Keratinocyte (primary cell): ENCODE data around the gene NFYA. TPM values are rescaled to one million over a fixed set of nuclear protein-coding genes. Genes with fewer than 3 reads are reported as not detected.
"Not testable (repeated sequence)": the region's sequence is repeated elsewhere in the genome, so short reads cannot be mapped to it uniquely, and the experiment has no call there.

Source experiments
- DNase-seq: peaks from one replicate; pipeline ENCODE4 v3.0.0-alpha.2; 2011; ENCODE audit warnings: low read depth, missing footprints, low spot score
- FAIRE-seq: peaks from 2 replicates; lab custom pipeline; 2011; peaks lifted over from hg19 to GRCh38; lab: Jason Lieb, UNC
- H2AFZ ChIP-seq: 2 replicates; pipeline ENCODE4 v1.6.0; 2012; ENCODE audit warnings: low read length, control low read depth, inconsistent platforms; ENCODE audit not compliant: control insufficient read depth
- H3K27ac ChIP-seq: 2 replicates; pipeline ENCODE4 v1.5.1; 2011; ENCODE audit warnings: low read length; ENCODE audit not compliant: control insufficient read depth, insufficient read depth
- H3K27me3 ChIP-seq: 3 replicates; pipeline ENCODE4 v1.6.0; 2011; ENCODE audit warnings: low read length; ENCODE audit not compliant: control insufficient read depth, insufficient read depth; ENCODE audit errors: extremely low read depth
- H3K36me3 ChIP-seq, 2 experiments: 2 replicates in 1 of 2; 3 replicates in 1 of 2; pipeline ENCODE4 v1.5.1; 2011; ENCODE audit warnings: low read length in 2 of 2, mild to moderate bottlenecking in 1 of 2; ENCODE audit not compliant: control insufficient read depth in 2 of 2, insufficient read depth in 2 of 2; ENCODE audit errors: extremely low read depth in 1 of 2
- H3K4me1 ChIP-seq: 3 replicates; pipeline ENCODE4 v1.5.1; 2011; ENCODE audit warnings: low read length; ENCODE audit not compliant: control insufficient read depth, insufficient read depth; ENCODE audit errors: extremely low read depth
- H3K4me2 ChIP-seq: 3 replicates; pipeline ENCODE4 v1.6.0; 2011; ENCODE audit warnings: low read depth, low read length; ENCODE audit not compliant: control insufficient read depth, insufficient read depth; ENCODE audit errors: extremely low read depth
- H3K4me3 ChIP-seq, 3 experiments: fragments of 200-600 bp in 1 of 3; sonication (generic) in 1 of 3; 2 replicates in 2 of 3; 3 replicates in 1 of 3; pipeline ENCODE4 v1.5.1; 2011 to 2016; ENCODE audit warnings: low read length in 3 of 3, mild to moderate bottlenecking in 3 of 3, control low read depth in 2 of 3, inconsistent platforms in 1 of 3, low read depth in 1 of 3, mixed read lengths in 1 of 3, mixed run types in 1 of 3, moderate library complexity in 1 of 3; ENCODE audit not compliant: control insufficient read depth in 2 of 3, insufficient read depth in 2 of 3; ENCODE audit errors: extremely low read depth in 1 of 3
- H3K79me2 ChIP-seq: 2 replicates; pipeline ENCODE4 v1.6.0; 2012; ENCODE audit warnings: low read length; ENCODE audit not compliant: control insufficient read depth, insufficient read depth
- H3K9ac ChIP-seq: 3 replicates; pipeline ENCODE4 v1.6.0; 2011; ENCODE audit warnings: low read length; ENCODE audit not compliant: control insufficient read depth, insufficient read depth; ENCODE audit errors: extremely low read depth
- H3K9me1 ChIP-seq: 3 replicates; pipeline ENCODE4 v1.6.0; 2011; ENCODE audit warnings: low read length; ENCODE audit not compliant: control insufficient read depth, insufficient read depth; ENCODE audit errors: extremely low read depth
- H3K9me3 ChIP-seq: 2 replicates; pipeline ENCODE4 v1.5.1; 2012; ENCODE audit warnings: low read depth, low read length; ENCODE audit not compliant: control insufficient read depth
- H4K20me1 ChIP-seq: 3 replicates; pipeline ENCODE4 v1.6.0; 2011; ENCODE audit warnings: low read length; ENCODE audit not compliant: control insufficient read depth, insufficient read depth; ENCODE audit errors: extremely low read depth
- EZH2 ChIP-seq: IDR thresholded peaks from one replicate; pipeline ENCODE4 v1.6.1; 2012; ENCODE audit warnings: inconsistent platforms, mild to moderate bottlenecking, low read length, moderate library complexity
- dilution Hi-C: fragments of 300-500 bp; cut with MboI; formaldehyde crosslinking; loops from one replicate; pipeline ENCODE4 v1.7.0; 2020; ENCODE audit warnings: low sequenced_read_pairs; ENCODE audit not compliant: extremely low pct_ligation_motif_present
- polyA plus RNA-seq, 5 experiments: library from polyadenylated mRNA; depleted of rRNA in 3 of 5; stranded (reverse) in 3 of 5; stranded (forward) in 1 of 5; unstranded in 1 of 5; fragments of >200 nt; gene quantifications; 1 replicate in 1 of 5; 2 replicates in 3 of 5; 3 replicates in 1 of 5; pipeline versions ENCODE4 v1.2.1 to v1.2.3, GENCODE V29; 2011 to 2012; ENCODE audit warnings: missing spikeins in 2 of 5, low read depth in 1 of 5, low replicate concordance in 1 of 5
- TF ChIP-seq, protein P1 (sequence below), 3 experiments: IDR thresholded peaks in 1 of 3; conservative IDR thresholded peaks in 1 of 3; optimal IDR thresholded peaks in 1 of 3; 2 replicates in 2 of 3; 3 replicates in 1 of 3; pipeline versions ENCODE3 to v1.5.1; 2011; ENCODE audit warnings: low read length in 3 of 3, mild to moderate bottlenecking in 3 of 3, moderate library complexity in 2 of 3, control low read depth in 1 of 3, inconsistent platforms in 1 of 3; ENCODE audit not compliant: insufficient read depth in 2 of 3; ENCODE audit errors: extremely low read depth in 1 of 3

The NFYA gene
- polyA plus RNA-seq, 1 donor (not counting 4 experiments of a cell fraction or from before 2014, with no cell fraction given), result 17.1 TPM

DNA sequence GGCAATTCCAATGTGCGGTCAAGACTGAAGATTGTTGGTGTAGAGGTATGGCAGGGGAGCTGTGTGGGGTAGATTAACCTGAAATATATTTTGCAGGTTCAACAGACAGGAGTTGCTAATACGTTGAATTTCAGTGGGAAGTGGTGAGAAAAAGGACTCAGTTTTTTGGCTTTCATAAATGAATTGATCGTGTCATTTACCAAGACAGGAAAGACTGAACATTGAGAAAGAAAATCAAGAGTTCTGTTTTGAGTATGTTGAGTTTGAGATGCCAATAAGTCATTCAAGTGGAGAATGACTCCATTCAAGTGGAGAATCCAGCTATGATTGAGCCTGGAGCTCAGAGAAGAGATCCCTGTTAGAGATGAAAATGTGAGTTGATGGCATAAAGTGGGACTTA, 31.1 kb downstream of the NFYA start:
- DNase-seq (no peak), FAIRE-seq (no peak)
- dilution Hi-C loops, result no loop called here
- no peak for TF ChIP-seq EZH2
- TF ChIP-seq, protein P1, sequence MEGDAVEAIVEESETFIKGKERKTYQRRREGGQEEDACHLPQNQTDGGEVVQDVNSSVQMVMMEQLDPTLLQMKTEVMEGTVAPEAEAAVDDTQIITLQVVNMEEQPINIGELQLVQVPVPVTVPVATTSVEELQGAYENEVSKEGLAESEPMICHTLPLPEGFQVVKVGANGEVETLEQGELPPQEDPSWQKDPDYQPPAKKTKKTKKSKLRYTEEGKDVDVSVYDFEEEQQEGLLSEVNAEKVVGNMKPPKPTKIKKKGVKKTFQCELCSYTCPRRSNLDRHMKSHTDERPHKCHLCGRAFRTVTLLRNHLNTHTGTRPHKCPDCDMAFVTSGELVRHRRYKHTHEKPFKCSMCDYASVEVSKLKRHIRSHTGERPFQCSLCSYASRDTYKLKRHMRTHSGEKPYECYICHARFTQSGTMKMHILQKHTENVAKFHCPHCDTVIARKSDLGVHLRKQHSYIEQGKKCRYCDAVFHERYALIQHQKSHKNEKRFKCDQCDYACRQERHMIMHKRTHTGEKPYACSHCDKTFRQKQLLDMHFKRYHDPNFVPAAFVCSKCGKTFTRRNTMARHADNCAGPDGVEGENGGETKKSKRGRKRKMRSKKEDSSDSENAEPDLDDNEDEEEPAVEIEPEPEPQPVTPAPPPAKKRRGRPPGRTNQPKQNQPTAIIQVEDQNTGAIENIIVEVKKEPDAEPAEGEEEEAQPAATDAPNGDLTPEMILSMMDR (optimal IDR thresholded peaks at IDR 0.05 in 1 of 3, IDR thresholded peaks at IDR 0.05 in 1 of 3, conservative IDR thresholded peaks at IDR 0.05 in 1 of 3; ENCODE audit: extremely low read depth in 1 of 3, insufficient read depth in 2 of 3, low read length in 3 of 3), result no peak
- Histone ChIP-seq H3K36me3 (peaks cover 2 to 6% of the 10 kb centered on the region in 2 experiments), H2AFZ (no peak overlapping the region), H3K27me3 (no peaks in the 10 kb centered on the region), H3K9me1 (no peaks in the 10 kb centered on the region), H3K4me3 (no peak overlapping the region), H3K4me2 (no peak overlapping the region), H4K20me1 (no peaks in the 10 kb centered on the region), H3K4me1 (no peaks in the 10 kb centered on the region), H3K27ac (no peak overlapping the region), H3K79me2 (no peaks in the 10 kb centered on the region), H3K9me3 (no peaks in the 10 kb centered on the region), H3K9ac (no peak overlapping the region)

DNA sequence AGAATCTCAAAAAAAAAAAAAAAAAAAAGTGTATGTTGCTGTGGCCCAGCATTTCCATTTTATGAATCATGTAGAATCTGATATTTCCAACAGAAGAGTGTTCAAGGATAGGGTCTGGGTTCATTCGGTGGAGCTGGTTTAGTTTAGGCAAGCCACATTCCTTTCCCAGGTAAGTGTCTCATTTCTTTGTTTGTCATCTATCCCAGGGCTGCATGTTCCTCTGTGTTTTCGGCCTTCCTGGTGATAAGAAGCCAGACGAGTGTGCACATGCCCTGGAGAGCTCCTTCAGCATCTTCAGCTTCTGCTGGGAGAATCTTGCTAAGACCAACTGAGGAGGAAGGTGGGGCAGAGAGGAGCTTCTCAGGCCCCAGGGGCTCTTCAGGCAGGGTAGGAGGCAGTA, 38.2 kb downstream of the NFYA start:
- peak overlapping the region; percentile 69 for H3K4me2 ChIP-seq
- H3K9me1 ChIP-seq, result no peaks in the 10 kb centered on the region
- H3K4me3 ChIP-seq, result no peak overlapping the region
- peak; percentile 94 for FAIRE-seq
- peak overlapping the region; percentile 32 for H2AFZ ChIP-seq
- no peaks in the 10 kb centered on the region for H4K20me1 ChIP-seq
- TF ChIP-seq EZH2, result no peak
- TF ChIP-seq, protein P1 (optimal IDR thresholded peaks at IDR 0.05 in 1 of 3, IDR thresholded peaks at IDR 0.05 in 1 of 3, conservative IDR thresholded peaks at IDR 0.05 in 1 of 3; ENCODE audit: extremely low read depth in 1 of 3, insufficient read depth in 2 of 3, low read length in 3 of 3), result no peak
- no peak overlapping the region for H3K27ac ChIP-seq
- no peak overlapping the region for H3K9ac ChIP-seq
- no peaks in the 10 kb centered on the region for H3K79me2 ChIP-seq
- H3K36me3 ChIP-seq, result no peaks in the 10 kb centered on the region
- peak; percentile 75 for DNase-seq
- no peaks in the 10 kb centered on the region for H3K9me3 ChIP-seq
- dilution Hi-C loops, result no loop called here
- H3K27me3 ChIP-seq, result no peaks in the 10 kb centered on the region
- H3K4me1 ChIP-seq, result peaks cover 10% of the 10 kb centered on the region

DNA sequence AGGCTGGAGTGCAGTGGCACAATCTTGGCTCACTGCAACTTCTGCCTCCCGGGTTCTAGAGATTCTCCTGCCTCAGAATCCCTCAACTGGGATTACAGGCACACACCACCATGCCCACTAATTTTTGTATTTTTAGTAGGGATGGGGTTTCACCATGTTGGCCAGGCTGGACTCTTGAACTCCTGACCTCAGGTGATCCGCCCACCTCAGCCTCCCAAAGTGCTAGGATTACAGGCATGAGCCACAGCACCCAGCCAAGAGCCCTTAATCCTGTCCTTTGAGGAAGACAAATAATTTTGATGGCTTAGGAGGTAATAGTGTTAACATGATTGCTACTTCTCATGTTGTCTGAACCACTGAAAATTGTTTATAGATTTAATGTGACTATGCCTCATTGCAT, 42.3 kb downstream of the NFYA start:
- H3K4me2 ChIP-seq, H3K9me1 ChIP-seq, H3K27me3 ChIP-seq, FAIRE-seq, DNase-seq, H3K27ac ChIP-seq, dilution Hi-C loops, H3K4me3 ChIP-seq, H3K9me3 ChIP-seq, H3K79me2 ChIP-seq, H2AFZ ChIP-seq, H4K20me1 ChIP-seq, H3K9ac ChIP-seq, H3K36me3 ChIP-seq: not testable (repeated sequence)
- H3K4me1 ChIP-seq, result peaks cover 24% of the 10 kb centered on the region
